K562 (cell line): ENCODE measurements around the gene SYPL2. TPM values are rescaled to one million over a fixed set of nuclear protein-coding genes. Genes with fewer than 3 reads are reported as not detected.

Experiments
- ATAC-seq: fragments of 200-7000 bp; cut with Tn5 transposase; 3 replicates; pipeline ENCODE4 v1.9.1; 2020; ENCODE audit warnings: moderate library complexity
- BruUV-seq: library from RNA; stranded (reverse); fragments of 400-500 nt; replicated peaks from 2 replicates; lab custom pipeline; 2021; lab: Mats Ljungman, UMichigan
- CTCF ChIA-PET: fragments of 300-600 bp; formaldehyde crosslinking; extraction: SDS; loops from one replicate; lab custom pipeline; 2021; ENCODE audit warnings: low intra/inter-chr PET ratio; lab: Yijun Ruan, JAX
- POLR2A ChIA-PET: fragments of 300-600, 350-650 bp; sonication (Branson Sonifier 250); formaldehyde crosslinking; extraction: SDS; loops from one replicate; lab custom pipeline; 2021; ENCODE audit warnings: antibody characterized with exemption, inconsistent platforms; lab: Yijun Ruan, JAX
- DNase-seq, 4 experiments: peaks; one replicate each; pipeline versions ENCODE4 v3.0.0 to v3.0.0-alpha.2; 2011 to 2018; ENCODE audit warnings: low spot score in 3 of 4, mixed read lengths in 3 of 4; ENCODE audit errors: extremely low read depth in 1 of 4
- FAIRE-seq: peaks from 2 replicates; lab custom pipeline; 2011; peaks lifted over from hg19 to GRCh38; lab: Jason Lieb, UNC
- H2AFZ ChIP-seq: 2 replicates; pipeline ENCODE4 v1.6.0; 2011; ENCODE audit warnings: low read depth, low read length, control low read depth, inconsistent platforms
- H3K27ac ChIP-seq: fragments of 200-600 bp; 3 replicates; pipeline ENCODE4 v1.8.0; 2011; ENCODE audit warnings: low read depth, mild to moderate bottlenecking, control low read depth, inconsistent platforms, low read length, moderate library complexity, mixed read lengths; ENCODE audit errors: extremely low read depth
- H3K27me3 ChIP-seq, 2 experiments: fragments of 300-600 bp in 1 of 2; 2 replicates in 1 of 2; 3 replicates in 1 of 2; pipeline versions ENCODE4 v1.6.0 to v1.8.0; 2011; ENCODE audit warnings: inconsistent platforms in 2 of 2, low read length in 2 of 2, mild to moderate bottlenecking in 1 of 2, mixed read lengths in 1 of 2, moderate library complexity in 1 of 2; ENCODE audit not compliant: control insufficient read depth in 2 of 2, insufficient read depth in 2 of 2
- H3K36me3 ChIP-seq: fragments of 300-600 bp; 3 replicates; pipeline ENCODE4 v1.8.0; 2011; ENCODE audit warnings: mild to moderate bottlenecking, low read length, inconsistent platforms; ENCODE audit not compliant: control insufficient read depth, insufficient read depth
- H3K4me1 ChIP-seq, 2 experiments: fragments of 200-600 bp in 1 of 2; replicated peaks in 1 of 2; 2 replicates in 1 of 2; 3 replicates in 1 of 2; pipeline versions ENCODE4 v1.5.1 to v1.8.0; 2011; ENCODE audit warnings: inconsistent platforms in 2 of 2, low read length in 2 of 2, mild to moderate bottlenecking in 1 of 2, mixed read lengths in 1 of 2, moderate library complexity in 1 of 2; ENCODE audit not compliant: control insufficient read depth in 2 of 2, insufficient read depth in 2 of 2
- H3K4me2 ChIP-seq: 2 replicates; pipeline ENCODE4 v1.6.1; 2011; ENCODE audit warnings: low read length, control low read depth, inconsistent platforms, mixed read lengths; ENCODE audit not compliant: insufficient read depth
- H3K4me3 ChIP-seq: fragments of 200-600 bp; sonication (generic), shearing (Covaris generic); 2 replicates; pipeline ENCODE4 v1.5.1; 2016; ENCODE audit warnings: control low read depth, inconsistent platforms
- H3K79me2 ChIP-seq: fragments of 200-600 bp; 3 replicates; pipeline ENCODE4 v1.8.0; 2011; ENCODE audit warnings: low read length, inconsistent platforms; ENCODE audit not compliant: control insufficient read depth, insufficient read depth
- H3K9ac ChIP-seq, 2 experiments: 2 replicates each; pipeline versions ENCODE4 v1.6.0 to v1.6.1; 2011; ENCODE audit warnings: low read depth in 2 of 2, low read length in 2 of 2, control low read depth in 1 of 2, inconsistent platforms in 1 of 2, mild to moderate bottlenecking in 1 of 2, mixed read lengths in 1 of 2; ENCODE audit not compliant: insufficient read depth in 1 of 2
- H3K9me1 ChIP-seq: one replicate; pipeline ENCODE4 v1.6.0; 2011; ENCODE audit warnings: inconsistent platforms, mild to moderate bottlenecking, low read length, moderate library complexity; ENCODE audit not compliant: control insufficient read depth, insufficient read depth
- H3K9me3 ChIP-seq: replicated peaks from 2 replicates; pipeline ENCODE4 v1.5.1; 2011; ENCODE audit warnings: low read depth, low read length, inconsistent platforms; ENCODE audit not compliant: control insufficient read depth, insufficient read depth
- H4K20me1 ChIP-seq: replicated peaks from 2 replicates; pipeline ENCODE4 v1.6.1; 2011; ENCODE audit warnings: low read length, inconsistent platforms, mixed read lengths; ENCODE audit not compliant: control insufficient read depth, insufficient read depth
- BHLHE40 ChIP-seq: IDR thresholded peaks from 2 replicates; pipeline ENCODE4 v1.6.1; 2011; ENCODE audit warnings: low read length, improper control_type of control experiment
- BRCA1 ChIP-seq, 2 experiments: fragments of 450-650 bp in 1 of 2; sonication (generic) in 1 of 2; formaldehyde crosslinking in 1 of 2; IDR thresholded peaks; 2 replicates each; pipeline versions ENCODE4 v1.5.0 to v1.6.1; 2017 to 2020; ENCODE audit warnings: mild to moderate bottlenecking in 1 of 2, missing genetic modification reagents in 1 of 2
- CBX2 ChIP-seq: fragments of 200-600 bp; sonication (generic); IDR thresholded peaks from one replicate; pipeline ENCODE4 v1.6.1; 2012; ENCODE audit warnings: mild to moderate bottlenecking, low read length, inconsistent platforms; ENCODE audit not compliant: insufficient read depth, poor library complexity, severe bottlenecking
- FIP1L1 ChIP-seq: fragments of 200-400 bp; formaldehyde crosslinking; IDR thresholded peaks from 2 replicates; pipeline ENCODE4 v1.6.1; 2018; ENCODE audit warnings: mild to moderate bottlenecking, low read depth, low read length; ENCODE audit not compliant: poor library complexity, severe bottlenecking
- L3MBTL2 ChIP-seq: fragments of 450-650 bp; IDR thresholded peaks from 2 replicates; pipeline ENCODE4 v1.6.1; 2016; ENCODE audit warnings: mild to moderate bottlenecking, moderate library complexity
- MITF ChIP-seq: IDR thresholded peaks from 2 replicates; pipeline ENCODE4 v1.6.1; 2014; ENCODE audit warnings: antibody characterized with exemption
- MYBL2 ChIP-seq, 2 experiments: fragments of 450-650 bp in 1 of 2; sonication (generic) in 1 of 2; formaldehyde crosslinking in 1 of 2; IDR thresholded peaks; 2 replicates each; pipeline versions ENCODE4 v1.6.1 to v1.8.1; 2017 to 2022; ENCODE audit warnings: borderline replicate concordance in 1 of 2, inconsistent platforms in 1 of 2, low read depth in 1 of 2, mild to moderate bottlenecking in 1 of 2, missing genetic modification reagents in 1 of 2, moderate library complexity in 1 of 2
- PML ChIP-seq: IDR thresholded peaks from 2 replicates; pipeline ENCODE4 v1.6.1; 2012; ENCODE audit warnings: low read length, inconsistent platforms
- POLR2H ChIP-seq: IDR thresholded peaks from 2 replicates; pipeline ENCODE4 v1.6.1; 2016; ENCODE audit warnings: missing genetic modification characterization, low read depth, mild to moderate bottlenecking, control low read depth, missing compliant biosample characterization, moderate library complexity
- PPARD ChIP-seq: fragments of 250-450 bp; sonication (Bioruptor Pico); IDR thresholded peaks from 2 replicates; pipeline ENCODE4 v1.8.0; 2022; ENCODE audit warnings: inconsistent platforms, mild to moderate bottlenecking, moderate library complexity
- SIN3B ChIP-seq: fragments of 450-650 bp; IDR thresholded peaks from 2 replicates; pipeline ENCODE4 v1.6.1; 2017; ENCODE audit warnings: low read depth, mild to moderate bottlenecking, moderate library complexity
- TBL1XR1 ChIP-seq, 2 experiments: IDR thresholded peaks; 2 replicates each; pipeline ENCODE4 v1.6.1; 2012; ENCODE audit warnings: improper control_type of control experiment in 2 of 2, low read length in 2 of 2, mild to moderate bottlenecking in 1 of 2
- ZFP36 ChIP-seq: fragments of 150-350 bp; IDR thresholded peaks from 2 replicates; pipeline ENCODE4 v1.6.1; 2018; ENCODE audit warnings: low read length, low read depth; ENCODE audit not compliant: partially characterized antibody
- ZNF143 ChIP-seq: sonication (generic); formaldehyde crosslinking; IDR thresholded peaks from 2 replicates; pipeline ENCODE4 v1.9.0; 2022; ENCODE audit warnings: mild to moderate bottlenecking, missing genetic modification reagents
- ZNF583 ChIP-seq: fragments of 250-450 bp; sonication (Bioruptor Pico); IDR thresholded peaks from 2 replicates; pipeline ENCODE4 v1.4.0; 2020
- ZNF699 ChIP-seq: fragments of 250-450 bp; sonication (Bioruptor Pico); IDR thresholded peaks from 2 replicates; pipeline ENCODE4 v1.8.0; 2021; ENCODE audit warnings: mild to moderate bottlenecking, moderate library complexity; ENCODE audit not compliant: insufficient replicate concordance
- in situ Hi-C: fragments of 300-500 bp; cut with MboI; formaldehyde crosslinking; loops from 4 replicates; pipeline ENCODE4 v1.15.0; 2018; ENCODE audit warnings: inconsistent platforms, mixed read lengths
- intact Hi-C: fragments of 100-400 bp; cut with micrococcal nuclease; formaldehyde crosslinking; loops from 2 replicates; pipeline ENCODE4 v1.14.2; 2022
- polyA plus RNA-seq, 8 experiments: library from polyadenylated mRNA; depleted of rRNA in 4 of 8; stranded (reverse) in 5 of 8; unstranded in 3 of 8; fragments of >200 nt; fragmentation: Nextera tagmentation in 2 of 8; fragmentation: Illumina TruSeq in 1 of 8; extraction: Ambion mirVana in 2 of 8; extraction: Trizol in 1 of 8; gene quantifications; 2 replicates each; pipeline versions ENCODE4 v1.2.1 to v1.2.3, GENCODE V29; 2011 to 2014; ENCODE audit warnings: inconsistent platforms in 1 of 8, missing spikeins in 1 of 8
- total RNA-seq, 7 experiments: library from RNA; depleted of rRNA in 6 of 7; stranded (reverse); fragments of >200 nt in 6 of 7; fragmentation: Illumina TruSeq in 2 of 7; extraction: Trizol in 2 of 7; gene quantifications; 2 replicates each; pipeline versions ENCODE4 v1.2.1 to v1.2.3, GENCODE V29; 2011 to 2021; ENCODE audit warnings: low replicate concordance in 1 of 7
- TF ChIP-seq, protein P1 (sequence below): fragments of 450-650 bp; formaldehyde crosslinking; IDR thresholded peaks from 2 replicates; pipeline ENCODE4 v1.4.0; 2020; ENCODE audit warnings: mild to moderate bottlenecking, moderate library complexity

The SYPL2 gene
- total and polyA plus RNA-seq, 9 of the 15 experiments (the other 6 are each of a cell fraction or from before 2014, with no cell fraction given): 0.03 to 0.20 (median 0.07) TPM; not detected in 2

DNA sequence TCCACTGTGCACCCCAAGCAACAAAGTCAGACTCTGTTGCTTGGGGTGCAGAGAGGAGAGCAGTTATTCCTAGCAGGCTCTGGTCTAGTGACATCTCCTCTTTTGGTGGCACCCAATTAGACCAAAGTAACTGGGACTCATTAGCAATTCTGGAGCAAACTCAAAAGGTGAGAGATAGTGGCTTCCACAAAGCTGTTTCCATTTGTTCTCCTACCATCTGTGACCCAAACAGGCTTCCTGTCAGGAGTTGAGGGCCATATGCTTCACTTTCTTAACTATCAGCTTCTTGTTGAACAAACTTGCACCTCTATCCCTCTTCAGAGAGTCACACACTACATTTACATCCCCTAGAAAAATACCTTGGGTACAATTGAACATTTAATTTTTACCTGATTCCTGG, 15.9 kb downstream of the SYPL2 start:
- CTCF ChIA-PET: no interaction called here
- Histone ChIP-seq H3K36me3 (peaks cover 15% of the 10 kb centered on the region; the same call in 1 of the 3 replicates), H3K27me3 (peaks cover 22 to 41% of the 10 kb centered on the region in 2 experiments), H3K79me2 (peaks cover 9% of the 10 kb centered on the region; the same call in 2 of the 3 replicates), H3K9me1 (no peaks in the 10 kb centered on the region), H3K27ac (no peak overlapping the region), H3K4me3 (no peak overlapping the region), H4K20me1 (0 out of 2 replicates have a peak, but pooled peaks cover 4% of the 10 kb centered on the region), H3K9me3 (no peaks in the 10 kb centered on the region), H3K4me2 (no peak overlapping the region), H3K4me1 (peaks cover 12 to 27% of the 10 kb centered on the region in 2 experiments; a peak in 4 of 5 replicates), H2AFZ (no peak overlapping the region), H3K9ac (no peak overlapping the region)
- in situ Hi-C loops (no loop called here), intact Hi-C loops (no loop called here)
- no TSS peak for BruUV-seq
- FAIRE-seq (no peak), DNase-seq (no peak), ATAC-seq (no peak)
- POLR2A ChIA-PET: interaction anchor here (0.6 to 1.2 kb wide), 2 partner anchors 12 to 370 kb away, joined by 3 read pairs; no protein-coding TSS in a partner anchor
- TF ChIP-seq BHLHE40 (no peak), PPARD (no peak), CBX2 (no peak), FIP1L1 (no peak), MYBL2 (IDR thresholded peaks at IDR 0.05; ENCODE audit: low read depth) (no peak), MYBL2 (CRISPR knock-in tag; IDR thresholded peaks at IDR 0.05; ENCODE audit: borderline replicate concordance) (no peak), ZNF699 (CRISPR knock-in tag) (no peak), ZNF583 (no peak), L3MBTL2 (no peak), BRCA1 (IDR thresholded peaks at IDR 0.05) (no peak), BRCA1 (CRISPR knock-in tag; IDR thresholded peaks at IDR 0.05) (no peak), ZNF143 (no peak), PML (no peak), POLR2H (no peak), MITF (no peak), TBL1XR1 (IDR thresholded peaks at IDR 0.05; ENCODE audit: low read length in 2 of 2) (no peak), SIN3B (no peak), ZFP36 (no peak)
- TF ChIP-seq, protein P1, sequence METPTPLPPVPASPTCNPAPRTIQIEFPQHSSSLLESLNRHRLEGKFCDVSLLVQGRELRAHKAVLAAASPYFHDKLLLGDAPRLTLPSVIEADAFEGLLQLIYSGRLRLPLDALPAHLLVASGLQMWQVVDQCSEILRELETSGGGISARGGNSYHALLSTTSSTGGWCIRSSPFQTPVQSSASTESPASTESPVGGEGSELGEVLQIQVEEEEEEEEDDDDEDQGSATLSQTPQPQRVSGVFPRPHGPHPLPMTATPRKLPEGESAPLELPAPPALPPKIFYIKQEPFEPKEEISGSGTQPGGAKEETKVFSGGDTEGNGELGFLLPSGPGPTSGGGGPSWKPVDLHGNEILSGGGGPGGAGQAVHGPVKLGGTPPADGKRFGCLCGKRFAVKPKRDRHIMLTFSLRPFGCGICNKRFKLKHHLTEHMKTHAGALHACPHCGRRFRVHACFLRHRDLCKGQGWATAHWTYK (CRISPR knock-in tag): no peak
